Loucy (cell line): ENCODE measurements around the gene C3orf18.

Source experiments
- H2AFZ ChIP-seq: fragments of 200-600 bp; sonication (generic); 2 replicates; pipeline ENCODE4 v1.6.0; 2016; ENCODE audit warnings: antibody characterized with exemption, mild to moderate bottlenecking, low read length, moderate library complexity
- H3F3A ChIP-seq: fragments of 200-600 bp; 2 replicates; pipeline ENCODE4 v1.6.0; 2016; ENCODE audit warnings: antibody characterized with exemption, low read depth, mild to moderate bottlenecking
- H3K27me3 ChIP-seq: fragments of 200-600 bp; sonication (generic); 2 replicates; pipeline ENCODE4 v1.6.1; 2014; ENCODE audit warnings: low read length, mild to moderate bottlenecking; ENCODE audit not compliant: insufficient read depth, poor library complexity, severe bottlenecking
- H3K36me3 ChIP-seq: fragments of 200-600 bp; sonication (generic); 2 replicates; pipeline ENCODE4 v1.6.1; 2016; ENCODE audit warnings: low read length; ENCODE audit not compliant: insufficient read depth
- H3K4me1 ChIP-seq: fragments of 200-600 bp; sonication (generic); 2 replicates; pipeline ENCODE4 v1.5.1; 2014; ENCODE audit warnings: low read length, mild to moderate bottlenecking; ENCODE audit not compliant: insufficient read depth, poor library complexity, severe bottlenecking
- H3K4me2 ChIP-seq: fragments of 200-600 bp; sonication (generic); 2 replicates; pipeline ENCODE4 v1.6.0; 2014; ENCODE audit warnings: antibody characterized with exemption, low read length, low read depth, mild to moderate bottlenecking; ENCODE audit not compliant: poor library complexity, severe bottlenecking
- H3K4me3 ChIP-seq: fragments of 200-600 bp; sonication (generic); 2 replicates; pipeline ENCODE4 v1.5.1; 2014; ENCODE audit warnings: low read length, mild to moderate bottlenecking, mixed read lengths; ENCODE audit not compliant: poor library complexity, severe bottlenecking
- H3K79me2 ChIP-seq: fragments of 200-600 bp; sonication (generic); 2 replicates; pipeline ENCODE4 v1.6.1; 2014; ENCODE audit warnings: low read length; ENCODE audit not compliant: insufficient read depth
- H3K9ac ChIP-seq: fragments of 200-600 bp; sonication (generic); 2 replicates; pipeline ENCODE4 v1.6.0; 2014; ENCODE audit warnings: mild to moderate bottlenecking, low read depth, low read length, moderate library complexity; ENCODE audit not compliant: poor library complexity, severe bottlenecking
- H3K9me2 ChIP-seq: fragments of 200-600 bp; sonication (generic); replicated peaks from 2 replicates; pipeline ENCODE4 v1.6.1; 2016; ENCODE audit warnings: low read depth, low read length, mixed read lengths
- H3K9me3 ChIP-seq: fragments of 200-600 bp; sonication (generic); 2 replicates; pipeline ENCODE4 v1.6.1; 2014; ENCODE audit warnings: mild to moderate bottlenecking, antibody characterized with exemption, low read length, low read depth; ENCODE audit not compliant: insufficient read depth
- H4K20me1 ChIP-seq: fragments of 200-600 bp; sonication (generic); 2 replicates; pipeline ENCODE4 v1.6.0; 2014; ENCODE audit warnings: antibody characterized with exemption, low read length, mild to moderate bottlenecking; ENCODE audit not compliant: insufficient read depth, poor library complexity, severe bottlenecking
- CTCF ChIP-seq: fragments of 200-600 bp; sonication (generic); conservative IDR thresholded peaks from 2 replicates; pipeline ENCODE4 v1.5.1; 2014; ENCODE audit warnings: mild to moderate bottlenecking, antibody characterized with exemption, low read length
- EZH2phosphoT487 ChIP-seq: fragments of 200-600 bp; IDR thresholded peaks from 2 replicates; pipeline ENCODE4 v1.6.1; 2018; ENCODE audit warnings: antibody characterized with exemption, mild to moderate bottlenecking, moderate library complexity, borderline replicate concordance

C3orf18 gene

GRCh38 chr3:50592568-50592967 lies 25.0 kb upstream of the C3orf18 start:
- Histone ChIP-seq H3F3A (no peaks in the 10 kb centered on the region), H3K79me2 (no peaks in the 10 kb centered on the region), H3K9me3 (no peaks in the 10 kb centered on the region), H3K4me2 (no peak overlapping the region), H3K9me2 (no peaks in the 10 kb centered on the region), H3K4me1 (peaks cover 11% of the 10 kb centered on the region), H3K36me3 (no peaks in the 10 kb centered on the region), H3K27me3 (no peaks in the 10 kb centered on the region), H4K20me1 (no peaks in the 10 kb centered on the region), H2AFZ (no peak overlapping the region), H3K9ac (no peak overlapping the region), H3K4me3 (no peak overlapping the region)
- no peak for TF ChIP-seq CTCF
- no peak for TF ChIP-seq EZH2phosphoT487

- no peaks in the 10 kb centered on the region for H4K20me1 ChIP-seq
- no peaks in the 10 kb centered on the region for H3K79me2 ChIP-seq
- no peaks in the 10 kb centered on the region for H3K27me3 ChIP-seq
- no peaks in the 10 kb centered on the region for H3K9me3 ChIP-seq
- no peak overlapping the region for H2AFZ ChIP-seq
- TF ChIP-seq EZH2phosphoT487 = no peak
- TF ChIP-seq CTCF = no peak
- no peaks in the 10 kb centered on the region for H3F3A ChIP-seq
- no peaks in the 10 kb centered on the region for H3K9me2 ChIP-seq
- peaks cover 11% of the 10 kb centered on the region for H3K4me1 ChIP-seq
- H3K36me3 ChIP-seq = no peaks in the 10 kb centered on the region
- H3K4me2 ChIP-seq = peak overlapping the region; percentile 74
- H3K4me3 ChIP-seq = peak overlapping the region; percentile 32
- no peak overlapping the region for H3K9ac ChIP-seq
Measured at GRCh38 chr3:50591196-50591741, 23.7 kb upstream of the C3orf18 start.

GRCh38 chr3:50588759-50589433 lies 21.3 kb upstream of the C3orf18 start:
- Histone ChIP-seq H3K9me3 (no peaks in the 10 kb centered on the region), H3K79me2 (no peaks in the 10 kb centered on the region), H3K36me3 (no peaks in the 10 kb centered on the region), H3K4me3 (no peak overlapping the region), H3K9me2 (no peaks in the 10 kb centered on the region), H3K9ac (no peak overlapping the region), H3K27me3 (no peaks in the 10 kb centered on the region), H3K4me2 (no peak overlapping the region), H3F3A (no peaks in the 10 kb centered on the region), H2AFZ (no peak overlapping the region), H4K20me1 (no peaks in the 10 kb centered on the region), H3K4me1 (peaks cover 11% of the 10 kb centered on the region)
- no peak for TF ChIP-seq CTCF
- TF ChIP-seq EZH2phosphoT487 = no peak
